OCI-LY3 (cell line): Measurements from ENCODE around the gene SREBF1.

Experiments
- CTCF ChIP-seq: fragments of 200-600, 300-600 bp; sonication (generic); IDR thresholded peaks from 2 replicates; pipeline ENCODE4 v1.5.1; 2014; ENCODE audit warnings: antibody characterized with exemption, low read length, low read depth
- EZH2phosphoT487 ChIP-seq: fragments of 200-600 bp; shearing (Covaris generic); IDR thresholded peaks from 2 replicates; pipeline ENCODE4 v1.6.1; 2018; ENCODE audit warnings: antibody characterized with exemption, mixed run types, low read depth

GRCh38 chr17:17823433-17824118, 13.2 kb downstream of the SREBF1 start:
- no peak for TF ChIP-seq CTCF
- no peak for TF ChIP-seq EZH2phosphoT487
